ENCODE measurements around the gene RNU6-1. TPM values are rescaled to one million over a fixed set of nuclear protein-coding genes. Genes with fewer than 3 reads are reported as not detected.
A peak's percentile ranks its signal among the peaks of the same experiment; 100 is the strongest.

The RNU6-1 gene
- total RNA-seq, 2 experiments from 2014 or later = not detected

DNA sequence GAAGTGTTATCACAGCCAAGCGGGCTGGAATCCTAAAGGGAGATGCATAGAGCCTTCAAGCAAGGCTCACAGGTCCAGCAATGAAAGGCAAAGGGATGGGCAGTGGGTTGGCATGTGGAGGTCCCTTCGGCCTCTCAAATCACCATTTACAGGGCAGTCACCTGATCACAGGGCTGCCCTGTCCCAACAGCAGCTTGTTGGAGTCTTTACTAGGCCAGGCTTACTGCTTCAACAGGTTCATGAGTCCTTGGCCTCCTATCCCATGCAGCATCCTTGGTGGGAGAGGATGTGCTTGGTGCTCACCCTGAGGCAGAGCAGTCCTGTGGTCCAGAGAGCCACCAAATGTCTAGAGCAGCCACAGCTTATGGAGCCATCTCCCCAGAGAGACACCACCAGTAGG, 38.7 kb downstream of the RNU6-1 start:
- Mint-ChIP-seq H3K4me1 (ENCODE audit: low read depth) (no peaks in the 10 kb centered on the region), H3K27me3 (no peaks in the 10 kb centered on the region), H3K9me3 (no peaks in the 10 kb centered on the region), H3K36me3 (peaks cover under 1% of the 10 kb centered on the region), H3K4me3 (no peak overlapping the region), H3K27ac (no peak overlapping the region)
- ChIA-PET CTCF (interaction anchor here (1.7 kb wide), 1 partner anchor 26 kb away, joined by 3 read pairs; no protein-coding TSS in a partner anchor), POLR2A (no interaction called here)
- intact Hi-C loops (cut with micrococcal nuclease) = no loop called here
- DNase-seq = no peak

DNA sequence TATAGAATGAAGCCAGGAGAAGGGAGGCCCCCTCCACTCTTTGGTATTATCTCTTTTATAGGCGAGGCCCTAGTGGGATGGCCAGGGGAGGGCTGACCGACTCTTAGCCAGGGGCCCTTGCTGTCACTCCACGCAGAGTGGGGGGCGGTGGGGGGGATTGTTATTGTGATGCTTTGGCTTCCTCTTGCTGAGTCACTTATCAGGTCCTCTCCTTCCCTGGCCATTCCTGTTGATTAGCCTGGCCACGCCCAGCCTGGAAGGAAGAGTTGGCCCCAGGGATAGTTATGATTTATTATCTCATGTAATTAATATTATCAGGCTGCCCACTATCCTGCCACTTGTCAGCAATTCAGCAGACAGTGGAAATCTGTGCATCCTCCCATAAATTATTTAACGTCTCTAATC, 40.0 kb downstream of the RNU6-1 start:
- Mint-ChIP-seq H3K27ac (no peak overlapping the region), H3K9me3 (peaks cover 10% of the 10 kb centered on the region), H3K27me3 (no peaks in the 10 kb centered on the region), H3K4me1 (ENCODE audit: low read depth) (peaks cover 3% of the 10 kb centered on the region), H3K36me3 (peaks cover 11% of the 10 kb centered on the region), H3K4me3 (no peak overlapping the region)
- ChIA-PET CTCF (interaction anchor here (0.6 to 2.2 kb wide), 3 partner anchors 25 to 368 kb away, joined by 3 to 5 read pairs (median 3); no protein-coding TSS in a partner anchor), POLR2A (interaction anchor here (0.6 kb wide), 1 partner anchor 197 kb away, joined by 3 read pairs; no protein-coding TSS in a partner anchor)
- intact Hi-C loops (cut with micrococcal nuclease) = no loop called here
- DNase-seq = no peak

DNA sequence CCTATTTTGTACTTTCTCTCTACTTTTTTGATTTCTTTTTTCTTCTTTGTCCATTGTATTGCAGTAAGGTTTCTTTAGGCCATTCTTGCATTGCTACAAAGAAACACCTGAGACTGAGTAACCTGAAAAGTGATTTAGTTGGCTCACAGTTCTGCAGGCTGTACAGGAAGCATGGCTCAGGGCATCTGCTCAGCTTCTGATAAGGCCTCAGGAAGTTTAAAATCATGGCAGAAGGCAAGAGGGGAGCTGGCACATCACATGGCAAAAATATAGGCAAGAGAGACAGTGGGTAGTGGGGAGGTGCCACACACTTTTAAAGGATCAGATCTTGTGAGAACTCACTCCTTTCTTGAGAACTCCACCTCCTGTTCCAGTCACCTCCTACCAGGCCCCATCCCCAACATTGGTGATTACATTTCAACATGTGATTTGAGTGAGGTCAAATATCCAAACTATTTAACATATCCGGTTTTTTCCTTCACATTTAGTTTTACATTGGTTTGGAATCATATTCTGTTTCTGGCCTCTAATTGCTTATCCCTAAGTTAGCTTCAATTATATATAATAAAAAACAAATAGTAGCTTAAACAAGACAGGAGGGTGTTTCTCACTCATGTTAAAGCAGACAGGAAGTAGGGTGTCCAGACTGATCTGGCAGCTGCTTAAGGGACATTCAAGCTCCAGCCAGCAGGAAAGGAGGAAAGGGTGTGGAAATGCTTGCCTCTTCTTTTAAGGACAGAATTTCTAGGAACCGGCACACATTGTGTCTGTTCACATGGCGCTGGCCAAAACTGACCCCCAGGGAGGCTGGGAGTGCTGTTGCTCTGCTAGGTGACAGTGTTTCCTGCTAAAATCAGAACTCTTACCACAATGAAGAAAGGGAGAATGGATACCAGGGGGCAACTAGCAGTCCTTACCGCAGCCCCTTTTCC, 43.4 kb downstream of the RNU6-1 start:
- no peak overlapping the region for H3K27ac Mint-ChIP-seq
- H3K9me3 Mint-ChIP-seq = peaks cover 19% of the 10 kb centered on the region
- POLR2A ChIA-PET = interaction anchor here (0.7 kb wide), 1 partner anchor 238 kb away, joined by 3 read pairs; no protein-coding TSS in a partner anchor
- CTCF ChIA-PET = no interaction called here
- peaks cover 24% of the 10 kb centered on the region for H3K36me3 Mint-ChIP-seq
- no peak for DNase-seq
- no peak overlapping the region for H3K4me3 Mint-ChIP-seq
- H3K4me1 Mint-ChIP-seq (ENCODE audit: low read depth) = peaks cover 3% of the 10 kb centered on the region
- intact Hi-C loops (cut with micrococcal nuclease) = no loop called here
- no peaks in the 10 kb centered on the region for H3K27me3 Mint-ChIP-seq

DNA sequence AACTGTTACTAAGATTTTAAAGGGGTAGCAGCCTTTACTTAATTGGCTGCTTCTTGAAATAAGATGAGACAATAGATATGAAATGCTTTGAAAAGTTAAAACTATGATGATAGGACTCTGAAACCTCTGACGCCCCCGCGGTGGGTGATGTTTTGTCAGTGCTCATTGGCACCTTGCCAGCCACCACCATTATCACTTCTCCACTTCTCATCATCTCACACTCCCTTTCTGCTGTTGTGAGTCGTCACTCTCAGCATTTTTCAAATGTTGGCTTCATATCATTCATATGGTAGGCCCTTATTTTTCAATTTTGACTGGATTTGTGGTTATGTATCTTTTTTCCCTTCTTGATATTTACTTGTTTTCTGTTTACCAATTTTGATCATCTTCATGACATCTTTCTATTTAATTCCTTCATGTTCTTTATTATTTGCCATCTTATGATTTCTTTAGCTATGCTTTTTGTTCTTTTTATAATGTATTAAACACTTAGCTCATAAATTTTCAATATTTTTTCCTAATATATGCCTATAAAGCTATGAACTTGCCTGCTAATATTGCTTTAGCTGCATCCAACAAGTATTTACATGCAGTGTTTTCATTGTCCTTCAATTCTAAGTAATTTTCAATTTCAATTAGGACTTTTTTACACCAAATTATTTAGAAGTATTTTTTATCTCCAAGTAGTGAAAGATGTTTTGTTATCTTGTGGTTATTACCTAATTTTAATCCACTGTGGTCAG, 44.8 kb downstream of the RNU6-1 start:
- Mint-ChIP-seq H3K36me3 (peaks cover 25% of the 10 kb centered on the region), H3K27me3 (no peaks in the 10 kb centered on the region), H3K4me3 (no peak overlapping the region), H3K27ac (no peak overlapping the region), H3K9me3 (peaks cover 19% of the 10 kb centered on the region), H3K4me1 (ENCODE audit: low read depth) (peaks cover 3% of the 10 kb centered on the region)
- CTCF ChIA-PET = no interaction called here
- intact Hi-C loops (cut with micrococcal nuclease) = no loop called here
- DNase-seq = peak; percentile 64
- POLR2A ChIA-PET = no interaction called here

DNA sequence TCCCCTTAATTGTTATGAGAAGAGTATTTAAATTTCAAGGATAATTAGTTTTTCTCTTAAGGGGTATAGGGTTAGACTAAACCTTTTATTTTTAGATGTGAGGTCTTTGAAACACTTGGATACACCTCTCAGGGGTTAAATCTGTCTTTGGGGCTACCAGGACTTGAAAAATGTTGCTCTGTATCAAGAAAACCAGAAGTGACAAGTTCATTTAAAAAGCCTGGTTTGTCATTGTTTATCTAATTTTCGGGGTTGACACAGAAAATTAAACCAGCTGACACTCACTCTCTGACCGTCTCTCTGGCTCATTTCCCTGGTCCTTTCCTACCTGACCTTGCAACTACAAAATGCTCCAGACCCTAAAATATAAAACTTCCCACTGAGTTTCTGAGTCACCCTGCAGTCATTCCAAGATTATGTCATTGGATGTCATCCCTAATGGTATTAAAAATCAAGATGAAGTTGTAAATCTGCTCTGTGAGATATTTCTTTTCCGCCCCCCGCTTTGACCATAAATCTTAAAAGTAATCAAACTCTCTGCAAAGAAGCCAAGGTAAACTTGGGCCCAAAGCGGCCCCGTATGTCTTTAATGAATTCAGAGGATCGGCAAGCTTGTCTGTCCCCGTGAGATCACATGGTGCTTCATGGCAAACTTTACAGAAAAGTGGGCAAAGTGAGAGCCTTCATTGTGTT, 47.4 kb downstream of the RNU6-1 start:
- POLR2A ChIA-PET = no interaction called here
- CTCF ChIA-PET = interaction anchor here (1.2 kb wide), 1 partner anchor 8 kb away, joined by 5 read pairs; no protein-coding TSS in a partner anchor

DNA sequence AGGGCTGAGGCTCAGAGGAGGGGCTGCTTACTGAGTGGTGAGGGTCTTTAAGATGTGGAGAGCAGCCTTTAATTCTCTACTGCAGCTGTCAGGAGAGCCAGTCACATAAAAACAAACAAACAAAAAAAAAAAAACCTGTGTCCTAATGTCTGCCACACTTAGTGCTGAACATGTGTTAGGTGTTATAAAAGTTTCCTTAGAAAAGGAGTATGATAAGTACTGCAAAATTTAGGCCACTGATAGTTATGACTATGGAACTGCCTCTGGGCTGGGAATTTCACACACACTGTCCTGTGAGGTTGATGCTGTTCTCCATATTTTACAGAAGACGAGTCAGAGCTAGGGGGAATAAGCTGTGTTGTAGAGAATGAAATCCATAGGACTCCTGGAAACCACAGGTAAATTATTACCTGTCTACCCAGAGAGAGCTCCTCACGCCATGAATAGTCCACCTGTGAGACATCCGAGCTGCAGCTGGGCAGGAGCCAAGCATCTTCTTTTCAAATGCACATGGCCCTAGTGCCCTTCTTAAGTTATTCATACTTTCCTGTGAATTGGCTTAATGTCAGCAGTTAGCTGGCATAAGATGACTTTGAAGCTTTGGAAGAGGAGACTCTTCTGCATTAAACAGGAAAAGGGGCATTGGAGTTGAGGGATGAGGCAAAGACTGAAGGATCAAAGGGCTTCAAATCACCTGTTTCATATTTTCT, 49.1 kb downstream of the RNU6-1 start:
- ChIA-PET POLR2A (interaction anchor here (0.7 kb wide), 1 partner anchor 14 kb away, joined by 3 read pairs; no protein-coding TSS in a partner anchor), CTCF (no interaction called here)
- no peaks in the 10 kb centered on the region for H3K27me3 Mint-ChIP-seq
- DNase-seq = no peak
- peaks cover 19% of the 10 kb centered on the region for H3K9me3 Mint-ChIP-seq
- no peak overlapping the region for H3K4me3 Mint-ChIP-seq
- H3K36me3 Mint-ChIP-seq = peaks cover 23% of the 10 kb centered on the region
- peaks cover 3% of the 10 kb centered on the region for H3K4me1 Mint-ChIP-seq (ENCODE audit: low read depth)
- intact Hi-C loops (cut with micrococcal nuclease) = no loop called here
- H3K27ac Mint-ChIP-seq = no peak overlapping the region

More for the DNA sequence above, 47.4 kb downstream of the RNU6-1 start:
- DNase-seq = no peak
- Mint-ChIP-seq H3K4me1 (ENCODE audit: low read depth) (peaks cover 3% of the 10 kb centered on the region), H3K4me3 (no peak overlapping the region), H3K27me3 (no peaks in the 10 kb centered on the region), H3K36me3 (peaks cover 25% of the 10 kb centered on the region), H3K9me3 (peaks cover 19% of the 10 kb centered on the region), H3K27ac (no peak overlapping the region)
- intact Hi-C loops (cut with micrococcal nuclease) = no loop called here

Other genes starting within 250 kb of the RNU6-1 start
- under 1 TPM; 0.12 TPM for gene SKOR1, start 14.5 kb downstream of the RNU6-1 start, total RNA-seq
- 10 to 100 TPM; 29.4 to 30.9 TPM for gene PIAS1, start 214.3 kb upstream of the RNU6-1 start, total RNA-seq